Large intestine (tissue), 3 donors: Measurements from ENCODE around the gene PCSK6. TPM values are rescaled to one million over a fixed set of nuclear protein-coding genes. Genes with fewer than 3 reads are reported as not detected.
"Not testable (repeated sequence)": the region's sequence is repeated elsewhere in the genome, so short reads cannot be mapped to it uniquely, and the experiment has no call there.

Experiments used
- DNase-seq, 2 donors: peaks; one replicate each; pipeline versions ENCODE4 v3.0.0 to v3.0.0-alpha.2; 2013
- H3K27ac ChIP-seq: one replicate; pipeline ENCODE4 v1.5.1; 2013; ENCODE audit warnings: low read length
- H3K27me3 ChIP-seq: 2 replicates; pipeline ENCODE4 v1.6.1; 2013; ENCODE audit warnings: low read length; ENCODE audit not compliant: control insufficient read depth, insufficient read depth
- H3K36me3 ChIP-seq: 2 replicates; pipeline ENCODE4 v1.6.1; 2013; ENCODE audit warnings: low read length; ENCODE audit not compliant: control insufficient read depth, insufficient read depth
- H3K4me1 ChIP-seq: one replicate; pipeline ENCODE4 v1.6.1; 2013; ENCODE audit warnings: low read length; ENCODE audit not compliant: control insufficient read depth, insufficient read depth
- H3K4me3 ChIP-seq: one replicate; pipeline ENCODE4 v1.5.1; 2013; ENCODE audit warnings: low read length
- H3K9me3 ChIP-seq: one replicate; pipeline ENCODE4 v1.6.1; 2013; ENCODE audit warnings: mild to moderate bottlenecking, low read depth, low read length, moderate library complexity; ENCODE audit not compliant: control insufficient read depth
- WGBS: methylation state at CpG from one replicate; pipeline ENCODE4 v1.1.5; 2013; ENCODE audit warnings: low lambda C conversion rate; ENCODE audit not compliant: insufficient coverage; 5-methylcytosine and 5-hydroxymethylcytosine counted together
- polyA plus RNA-seq: library from polyadenylated mRNA; unstranded; fragments of 120-200 nt; gene quantifications from one replicate; pipeline ENCODE4 v1.2.1, GENCODE V29; 2013

Gene PCSK6
- polyA plus RNA-seq, 1 donor: 22.2 TPM

- no CpG with 5 or more reads among the region's 7 CpGs for WGBS
- H3K4me3 ChIP-seq: no peak overlapping the region
- H3K9me3 ChIP-seq: no peaks in the 10 kb centered on the region
- DNase-seq: no peak
- no peak overlapping the region for H3K27ac ChIP-seq
- no peaks in the 10 kb centered on the region for H3K27me3 ChIP-seq
- H3K4me1 ChIP-seq: peaks cover 26% of the 10 kb centered on the region
- H3K36me3 ChIP-seq: no peaks in the 10 kb centered on the region
Measured at GRCh38 chr15:101474983-101475382, 14.5 kb downstream of the PCSK6 start.

GRCh38 chr15:101474233-101474632, 15.3 kb downstream of the PCSK6 start:
- Histone ChIP-seq H3K4me1 (peaks cover 19% of the 10 kb centered on the region), H3K36me3 (no peaks in the 10 kb centered on the region), H3K27ac (no peak overlapping the region), H3K9me3 (no peaks in the 10 kb centered on the region), H3K4me3 (no peak overlapping the region), H3K27me3 (no peaks in the 10 kb centered on the region)
- no peak for DNase-seq
- WGBS: no CpG with 5 or more reads among the region's 10 CpGs

- no peak for DNase-seq
- peaks cover 3% of the 10 kb centered on the region for H3K4me1 ChIP-seq
- WGBS: 100% methylated on average over 1 of the region's 13 CpGs
Measured at GRCh38 chr15:101472033-101472432, 17.5 kb downstream of the PCSK6 start.

DNA sequence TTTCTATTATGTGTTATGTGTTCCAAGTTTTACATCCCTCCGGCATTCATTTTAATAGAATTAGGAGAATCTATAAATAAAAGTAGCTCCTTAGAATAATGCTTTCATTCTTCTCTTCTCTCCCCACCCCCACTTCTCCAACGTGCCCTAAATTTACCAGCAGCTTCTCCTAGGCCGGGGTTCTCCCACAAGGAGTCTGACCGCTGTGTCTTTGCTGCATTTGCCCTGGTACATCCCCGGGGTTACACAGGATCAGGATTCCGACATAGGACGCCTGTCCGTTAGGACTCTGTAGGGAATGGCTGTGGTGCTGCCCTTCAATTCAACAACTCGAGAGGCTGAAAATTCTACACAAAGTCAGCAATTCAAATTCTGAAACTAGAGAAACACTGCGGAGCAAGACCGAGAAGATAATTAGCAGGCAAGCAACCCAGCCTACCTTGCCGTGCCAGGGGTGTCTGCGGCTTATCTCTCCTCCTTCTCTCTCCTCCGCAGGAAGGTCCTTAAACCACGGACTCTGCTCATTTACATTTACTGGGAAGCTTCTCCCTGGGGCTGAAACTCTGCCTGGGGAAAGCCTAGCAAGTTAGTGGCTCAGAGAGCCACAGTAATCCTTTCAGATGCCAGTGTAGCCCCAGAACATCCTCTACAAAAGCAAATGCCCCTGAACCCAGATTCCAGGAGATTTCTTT, 18.8 kb downstream of the PCSK6 start:
- H3K4me3 ChIP-seq: no peak overlapping the region
- H3K4me1 ChIP-seq: no peaks in the 10 kb centered on the region
- no peaks in the 10 kb centered on the region for H3K9me3 ChIP-seq
- H3K27me3 ChIP-seq: no peaks in the 10 kb centered on the region
- 92% methylated on average over 1 of the region's 15 CpGs for WGBS
- H3K36me3 ChIP-seq: no peaks in the 10 kb centered on the region
- DNase-seq: no peak
- no peak overlapping the region for H3K27ac ChIP-seq

More at GRCh38 chr15:101472033-101472432, 17.5 kb downstream of the PCSK6 start:
- Histone ChIP-seq H3K36me3 (no peaks in the 10 kb centered on the region), H3K4me3 (no peak overlapping the region), H3K27ac (no peak overlapping the region), H3K27me3 (no peaks in the 10 kb centered on the region), H3K9me3 (no peaks in the 10 kb centered on the region)

DNA sequence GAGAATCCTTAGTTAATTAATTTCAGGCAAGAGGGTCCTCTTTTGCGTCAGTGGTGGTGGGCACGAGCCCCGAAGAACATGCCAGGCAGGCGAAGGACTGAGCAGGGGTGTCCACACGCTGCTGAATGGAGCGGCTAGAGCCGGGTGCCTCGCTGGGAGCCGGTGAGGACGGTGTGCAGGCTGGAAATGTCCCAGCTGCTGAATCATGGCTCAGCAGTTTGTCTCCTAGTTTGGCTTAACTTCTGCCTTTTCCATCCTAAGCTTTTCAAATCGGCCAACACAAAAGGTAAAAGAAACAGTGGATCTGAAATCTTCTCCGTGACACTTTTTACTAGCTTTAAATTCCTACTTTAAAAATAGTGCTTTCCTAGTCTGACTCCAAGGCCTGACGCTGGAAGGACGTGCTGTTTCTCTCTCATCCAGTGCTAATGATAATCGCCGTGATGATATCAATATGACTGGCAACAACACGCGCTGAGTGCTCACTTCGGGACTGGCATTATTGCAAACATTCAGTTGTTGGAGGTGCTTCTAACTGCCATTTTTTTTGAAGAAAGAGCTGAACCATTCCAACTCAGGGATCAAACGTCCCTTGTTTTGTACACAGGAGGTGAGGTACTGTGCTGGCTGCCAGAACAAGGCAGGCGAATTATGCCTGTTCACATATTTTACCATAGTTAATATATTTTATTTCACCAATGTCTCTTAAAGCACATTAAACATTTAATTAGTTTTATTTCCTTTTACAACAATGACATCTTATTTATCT, 19.8 kb downstream of the PCSK6 start:
- no peak overlapping the region for H3K27ac ChIP-seq
- H3K4me1 ChIP-seq: no peaks in the 10 kb centered on the region
- no peaks in the 10 kb centered on the region for H3K36me3 ChIP-seq
- no peaks in the 10 kb centered on the region for H3K9me3 ChIP-seq
- DNase-seq: no peak
- H3K4me3 ChIP-seq: no peak overlapping the region
- 84% methylated on average over 7 of the region's 21 CpGs for WGBS
- no peaks in the 10 kb centered on the region for H3K27me3 ChIP-seq

GRCh38 chr15:101466188-101466587, 23.3 kb downstream of the PCSK6 start:
- DNase-seq: no peak
- whole genome bisulfite sequencing: 93% methylated on average over 2 of the region's 9 CpGs
- Histone ChIP-seq H3K4me3 (no peak overlapping the region), H3K36me3 (no peaks in the 10 kb centered on the region), H3K27ac (no peak overlapping the region), H3K27me3 (no peaks in the 10 kb centered on the region), H3K9me3 (no peaks in the 10 kb centered on the region), H3K4me1 (peaks cover 5% of the 10 kb centered on the region)

DNA sequence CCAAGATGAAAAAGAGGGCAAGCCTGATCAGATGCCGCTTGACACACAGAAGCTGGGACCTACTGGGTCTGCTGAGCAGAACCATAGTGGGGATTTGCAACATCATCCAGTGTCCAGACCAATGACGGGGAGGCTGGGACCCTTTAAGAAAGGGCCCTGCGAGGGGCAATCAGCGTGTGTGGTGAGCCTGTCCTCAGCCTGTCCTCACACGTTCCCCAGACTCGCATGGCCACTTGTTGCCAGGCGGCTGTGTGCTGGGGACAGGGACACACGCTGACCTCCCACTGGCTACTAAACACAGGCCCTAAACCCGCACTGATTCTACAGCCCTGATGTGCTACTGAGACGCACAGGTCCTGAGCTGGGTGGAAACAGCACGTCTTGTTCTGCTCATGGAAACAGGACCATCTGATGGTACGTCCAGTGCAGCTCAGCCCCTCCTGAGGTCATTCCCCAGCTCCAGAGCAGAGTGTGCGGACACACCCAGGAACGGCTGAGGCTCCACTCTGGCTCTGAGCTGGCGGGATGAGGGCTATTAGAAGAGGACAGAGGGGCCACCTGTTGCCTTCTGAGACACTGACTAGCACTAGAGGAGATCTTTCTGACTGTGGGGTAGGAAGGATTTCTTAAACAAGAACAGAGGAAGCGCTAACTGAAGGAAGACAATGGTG, 24.4 kb downstream of the PCSK6 start:
- no peak for DNase-seq
- H3K4me3 ChIP-seq: no peak overlapping the region
- WGBS: no CpG with 5 or more reads among the region's 16 CpGs
- H3K27me3 ChIP-seq: no peaks in the 10 kb centered on the region
- H3K27ac ChIP-seq: no peak overlapping the region
- H3K4me1 ChIP-seq: peaks cover 5% of the 10 kb centered on the region
- no peaks in the 10 kb centered on the region for H3K36me3 ChIP-seq
- H3K9me3 ChIP-seq: no peaks in the 10 kb centered on the region

- H3K27me3 ChIP-seq: no peaks in the 10 kb centered on the region
- WGBS: no CpG with 5 or more reads among the region's 20 CpGs
- no peak overlapping the region for H3K4me3 ChIP-seq
- no peak overlapping the region for H3K27ac ChIP-seq
- no peak for DNase-seq
- H3K9me3 ChIP-seq: no peaks in the 10 kb centered on the region
- no peaks in the 10 kb centered on the region for H3K36me3 ChIP-seq
- H3K4me1 ChIP-seq: peaks cover 5% of the 10 kb centered on the region
Measured at GRCh38 chr15:101464256-101464998, 25.1 kb downstream of the PCSK6 start.

GRCh38 chr15:101463696-101464095, 25.8 kb downstream of the PCSK6 start:
- H3K9me3 ChIP-seq, DNase-seq, H3K4me1 ChIP-seq, H3K36me3 ChIP-seq, H3K4me3 ChIP-seq, H3K27me3 ChIP-seq: not testable (repeated sequence)
- H3K27ac ChIP-seq: peak overlapping the region; percentile 61
- no CpG with 5 or more reads among the region's 5 CpGs for WGBS

- peaks cover 5% of the 10 kb centered on the region for H3K4me1 ChIP-seq
- peak overlapping the region; percentile 61 for H3K27ac ChIP-seq
- no CpG with 5 or more reads among the region's 8 CpGs for WGBS
- H3K9me3 ChIP-seq: no peaks in the 10 kb centered on the region
- no peak overlapping the region for H3K4me3 ChIP-seq
- no peaks in the 10 kb centered on the region for H3K27me3 ChIP-seq
- H3K36me3 ChIP-seq: no peaks in the 10 kb centered on the region
- DNase-seq: peak; percentile 68 to 90
Measured at GRCh38 chr15:101463270-101463669, 26.2 kb downstream of the PCSK6 start.
